ENCODE measurements around the gene ORM1.
"Not testable (repeated sequence)": the region's sequence is repeated elsewhere in the genome, so short reads cannot be mapped to it uniquely, and the experiment has no call there.

Gene ORM1

DNA sequence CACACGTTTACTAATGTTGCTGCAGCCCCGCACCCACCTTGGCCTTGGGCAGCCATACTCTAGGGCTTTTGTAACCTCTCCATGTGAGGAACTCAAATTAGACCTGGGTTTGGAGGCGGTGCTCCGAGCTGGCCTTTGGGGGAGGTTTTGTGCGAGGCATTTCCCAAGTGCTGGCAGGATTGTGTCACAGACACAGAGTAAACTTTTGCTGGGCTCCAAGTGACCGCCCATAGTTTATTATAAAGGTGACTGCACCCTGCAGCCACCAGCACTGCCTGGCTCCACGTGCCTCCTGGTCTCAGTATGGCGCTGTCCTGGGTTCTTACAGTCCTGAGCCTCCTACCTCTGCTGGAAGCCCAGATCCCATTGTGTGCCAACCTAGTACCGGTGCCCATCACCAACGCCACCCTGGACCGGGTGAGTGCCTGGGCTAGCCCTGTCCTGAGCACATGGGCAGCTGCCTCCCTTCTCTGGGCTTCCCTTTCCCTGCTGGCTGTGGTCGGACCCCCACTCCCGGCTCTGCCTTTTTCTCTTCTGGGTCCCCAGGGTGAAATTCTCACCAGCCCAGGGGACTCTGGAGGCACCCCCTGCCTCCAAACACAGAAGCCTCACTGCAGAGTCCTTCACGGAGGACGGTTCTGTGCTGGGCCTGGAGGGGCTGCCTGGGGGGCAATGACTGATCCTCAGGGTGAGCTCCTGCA, at the start of gene ORM1:
TSS of gene ORM1 (plus strand) at position 268 of the 701 bp plus-strand sequence. CDS start at position 304, 36 bp downstream.
- DNase-seq = not testable (repeated sequence)

DNA sequence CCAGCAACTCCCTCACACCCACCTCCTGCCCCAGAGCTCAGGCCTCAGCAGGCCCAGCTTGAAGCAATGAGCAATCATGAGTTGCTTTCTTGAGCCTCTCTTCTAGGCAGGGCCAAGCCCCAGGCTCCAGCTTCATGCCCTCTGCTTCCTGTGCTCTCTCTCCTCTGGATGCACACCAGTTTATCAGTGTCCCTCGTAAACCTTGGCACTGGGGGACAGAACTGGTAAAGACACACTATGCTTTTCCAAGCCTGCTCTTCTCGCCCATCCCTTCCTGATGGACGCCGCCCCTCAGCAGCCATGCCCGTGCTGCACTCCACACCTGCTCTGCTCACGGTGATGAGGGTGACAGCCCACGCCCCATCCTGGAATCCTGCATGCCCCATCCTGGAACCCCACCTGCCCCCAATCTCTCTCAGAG, 49.4 kb upstream of the ORM1 start:
- no peak for DNase-seq

GRCh38 chr9:114274217-114274616, 48.7 kb upstream of the ORM1 start:
- DNase-seq = no peak

DNA sequence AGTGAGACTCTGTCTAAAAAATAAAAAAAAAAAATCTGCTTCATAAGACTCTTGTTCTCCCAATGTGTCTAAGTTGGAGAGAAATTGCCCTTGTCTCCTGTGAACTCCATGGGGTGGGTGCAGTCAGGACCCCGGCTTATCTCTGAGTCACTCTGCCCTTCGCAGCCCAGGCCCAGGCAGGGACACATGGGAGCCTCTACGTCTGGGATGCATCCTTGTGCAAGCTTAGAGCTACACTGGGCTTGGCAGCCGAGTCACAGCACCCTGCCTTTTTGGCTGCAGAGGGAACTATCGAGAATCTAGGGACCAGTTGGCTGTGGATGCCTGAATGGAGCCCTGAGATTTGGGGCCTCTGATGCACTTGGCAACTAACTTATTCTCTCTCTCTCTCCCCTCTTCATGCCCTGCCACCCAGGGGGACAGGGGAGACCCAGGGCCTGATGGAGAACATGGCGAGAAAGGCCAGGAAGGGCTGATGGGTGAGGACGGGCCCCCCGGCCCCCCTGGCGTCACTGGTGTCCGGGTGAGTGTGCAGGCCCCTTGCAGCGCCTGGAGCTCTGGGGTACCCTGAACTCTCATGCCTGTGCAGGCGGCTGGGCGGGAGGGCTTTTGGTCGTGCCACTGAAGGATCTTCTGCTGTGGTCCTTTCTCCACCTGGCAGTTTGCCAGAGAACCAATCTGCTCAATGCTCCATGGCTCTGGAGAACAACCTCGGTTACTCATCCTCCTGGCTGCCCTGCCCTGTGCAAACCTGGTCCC, 47.5 kb upstream of the ORM1 start:
- DNase-seq = no peak

- DNase-seq = no peak
Observed at GRCh38 chr9:114276908-114277821, 45.7 kb upstream of the ORM1 start.

DNA sequence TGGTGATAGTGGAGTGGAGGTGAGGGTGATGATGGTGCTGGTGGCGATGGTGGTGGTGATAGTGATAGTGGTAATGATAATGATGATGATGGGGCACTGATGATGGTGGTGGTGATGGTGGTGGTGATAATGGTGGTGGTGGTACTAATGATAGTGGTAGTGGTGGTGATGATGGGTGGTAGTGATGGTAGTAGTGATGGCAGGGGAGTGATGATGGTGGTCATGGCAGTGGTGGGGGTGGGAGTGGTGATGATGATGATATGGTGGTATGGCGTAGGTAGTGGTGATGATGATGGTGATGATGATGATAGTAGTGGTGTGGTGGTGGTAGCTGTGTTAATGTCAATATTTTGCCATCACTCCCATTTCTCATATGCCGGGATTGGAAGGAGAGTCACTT, 44.5 kb upstream of the ORM1 start:
- DNase-seq = no peak

DNA sequence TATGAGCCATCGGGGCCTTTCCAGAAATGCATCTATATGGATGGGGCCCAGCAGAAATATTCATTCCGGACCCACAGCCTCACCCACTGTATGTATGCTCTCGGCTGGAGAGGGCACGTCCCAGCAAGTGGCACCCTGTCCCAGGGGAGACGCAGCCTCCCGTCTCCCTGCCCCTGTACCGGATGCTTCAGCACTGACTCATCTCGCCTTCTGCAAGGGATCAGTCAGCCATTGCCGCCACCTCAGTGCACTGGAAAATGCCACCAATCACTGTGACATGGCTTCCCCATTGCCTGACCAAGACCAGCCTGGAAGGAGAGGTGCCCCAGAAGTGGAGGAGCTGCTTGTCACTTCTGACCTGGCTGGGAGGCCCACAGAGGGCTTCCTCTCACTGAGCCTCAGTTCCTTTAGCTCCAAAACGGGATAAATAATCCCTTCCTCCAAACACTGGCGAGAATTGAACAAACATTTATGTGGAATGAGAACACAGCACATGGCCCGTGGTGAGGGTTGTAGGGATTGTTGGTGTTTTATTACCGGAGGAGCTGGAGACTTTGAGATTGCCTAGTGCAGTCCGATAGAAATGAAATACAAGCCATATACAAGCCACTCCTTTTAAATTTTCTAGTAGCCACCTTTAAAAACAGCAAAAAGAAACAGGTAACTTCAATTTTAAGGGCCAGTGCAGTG, 43.9 kb upstream of the ORM1 start:
- DNase-seq = no peak

- DNase-seq = no peak
Observed at GRCh38 chr9:114279693-114280092, 43.2 kb upstream of the ORM1 start.

- DNase-seq = no peak
Observed at GRCh38 chr9:114280636-114281472, 42.0 kb upstream of the ORM1 start.

GRCh38 chr9:114281473-114282103, 41.3 kb upstream of the ORM1 start:
- DNase-seq = no peak

DNA sequence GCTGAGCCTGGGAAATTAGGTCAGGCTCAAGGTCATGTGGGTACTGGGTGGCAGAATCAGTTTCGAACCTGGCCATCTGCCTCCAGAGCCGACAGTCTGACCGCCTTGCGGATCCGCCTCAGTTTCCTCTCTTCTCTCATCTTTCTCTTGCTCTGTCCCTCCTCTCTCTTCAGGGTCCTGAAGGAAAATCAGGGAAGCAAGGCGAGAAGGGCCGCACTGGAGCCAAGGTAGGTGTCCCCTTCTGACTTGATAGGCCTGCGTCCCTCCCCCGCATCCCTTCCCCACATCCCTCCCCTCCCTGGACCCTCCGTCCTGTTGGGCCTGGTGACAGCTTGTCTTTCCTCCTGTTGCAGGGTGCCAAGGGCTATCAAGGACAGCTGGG, 40.8 kb upstream of the ORM1 start:
- no peak for DNase-seq

- DNase-seq = no peak
Observed at GRCh38 chr9:114282507-114282906, 40.4 kb upstream of the ORM1 start.

DNA sequence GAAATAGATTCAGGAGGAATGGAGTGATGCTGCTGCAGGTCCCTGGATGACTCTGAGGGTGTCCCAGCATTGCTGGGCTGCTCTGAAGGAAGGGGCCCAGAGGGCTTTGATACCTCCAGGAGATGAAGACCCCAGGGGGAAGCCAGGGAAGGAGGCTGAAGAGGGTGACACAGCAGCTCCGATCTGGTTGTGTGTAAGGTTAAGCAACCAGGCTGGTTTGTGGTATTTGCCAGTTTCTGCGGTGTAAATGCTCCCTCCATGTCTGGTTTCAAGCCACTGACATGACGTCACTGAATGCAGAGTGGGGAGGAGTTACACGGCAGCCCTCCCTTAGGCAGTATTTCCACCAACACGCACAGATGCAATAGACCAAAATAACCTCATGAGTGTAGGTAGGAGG, 40.0 kb upstream of the ORM1 start:
- DNase-seq = no peak

DNA sequence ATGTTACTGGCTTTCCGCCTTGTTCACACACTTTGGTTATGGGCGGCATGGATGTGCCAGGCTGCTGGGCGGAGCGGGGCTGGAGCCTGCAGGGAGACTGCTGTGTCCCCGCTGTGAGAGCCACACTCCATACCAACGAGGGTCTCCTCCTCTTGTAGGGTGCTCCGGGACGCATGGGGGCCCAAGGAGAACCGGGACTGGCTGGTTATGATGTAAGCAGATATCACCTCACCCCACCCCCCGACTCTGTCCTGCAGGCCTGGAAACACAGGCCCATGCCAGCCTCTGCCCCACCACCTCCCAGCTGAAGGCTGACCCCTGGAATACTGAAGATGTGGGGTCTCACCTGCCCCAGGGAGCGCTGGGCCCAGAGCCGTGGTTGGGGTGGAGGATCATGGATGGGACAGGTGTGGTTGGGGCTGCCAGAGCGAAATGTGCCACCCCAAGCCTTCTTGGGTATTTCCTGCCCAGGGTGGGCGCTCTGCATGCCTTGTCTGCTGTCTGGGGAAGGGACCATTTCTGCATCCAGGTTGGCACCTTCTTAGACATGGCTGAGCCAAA, 39.3 kb upstream of the ORM1 start:
- no peak for DNase-seq

- DNase-seq = no peak
Observed at GRCh38 chr9:114284316-114285060, 38.4 kb upstream of the ORM1 start.

DNA sequence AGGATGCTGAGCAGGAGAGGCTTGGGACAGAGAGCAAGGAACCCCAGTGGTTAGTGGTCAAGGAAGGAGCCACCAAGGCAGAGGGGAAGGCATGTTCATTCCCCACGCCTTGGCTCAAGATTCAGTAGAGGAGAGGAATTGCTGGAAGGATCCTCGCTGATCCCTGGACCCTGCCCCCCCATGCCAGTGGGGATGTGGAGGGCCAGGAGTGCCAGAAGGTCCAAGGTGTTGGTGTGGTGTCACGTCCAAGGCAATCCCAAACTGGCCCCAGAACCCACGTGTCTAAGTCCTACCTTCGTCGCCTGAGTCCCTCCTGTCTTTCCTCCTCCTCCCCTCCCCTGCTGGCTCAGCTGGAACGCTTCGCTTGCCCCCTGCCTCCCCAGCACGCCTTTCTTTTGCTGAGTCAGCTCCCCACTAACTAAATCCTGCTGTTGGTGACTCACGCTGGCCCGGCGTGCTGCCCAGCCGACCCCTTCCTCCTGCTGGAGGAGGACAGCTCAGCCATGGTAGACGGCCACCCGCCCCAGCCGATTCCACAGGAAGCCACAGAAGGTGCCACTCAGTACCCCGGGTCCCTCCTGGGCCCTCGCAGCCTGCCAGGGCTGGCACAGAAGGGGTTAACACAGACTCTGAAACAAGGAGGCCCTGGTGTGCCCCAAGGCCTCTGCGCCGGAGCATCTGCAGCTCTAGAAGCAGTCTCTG, 37.6 kb upstream of the ORM1 start:
- DNase-seq = no peak

DNA sequence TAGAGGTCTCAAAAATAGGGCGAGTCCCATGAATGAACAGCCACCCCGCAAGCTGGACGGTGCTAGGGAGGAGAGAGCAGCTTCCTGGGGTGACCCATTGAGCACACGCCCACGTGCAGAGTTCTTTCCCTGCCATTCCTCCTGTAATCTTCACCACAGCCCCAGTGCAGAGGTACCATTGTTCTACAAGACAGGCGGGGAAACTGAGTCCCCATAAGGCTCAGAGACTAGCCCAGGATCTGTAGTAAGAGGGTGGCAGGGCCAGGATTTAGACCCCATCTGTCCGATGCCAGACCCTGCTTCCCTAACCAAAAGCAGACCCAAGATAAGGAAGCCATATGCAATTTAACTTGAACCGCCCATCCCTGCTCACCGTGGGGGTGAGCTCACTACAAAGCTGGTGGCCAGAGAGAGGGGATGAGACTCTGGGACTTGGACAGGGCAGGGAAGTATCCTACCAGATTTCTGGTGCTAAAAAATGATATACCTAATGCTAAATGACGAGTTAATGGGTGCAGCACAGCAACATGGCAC, 36.7 kb upstream of the ORM1 start:
- no peak for DNase-seq

DNA sequence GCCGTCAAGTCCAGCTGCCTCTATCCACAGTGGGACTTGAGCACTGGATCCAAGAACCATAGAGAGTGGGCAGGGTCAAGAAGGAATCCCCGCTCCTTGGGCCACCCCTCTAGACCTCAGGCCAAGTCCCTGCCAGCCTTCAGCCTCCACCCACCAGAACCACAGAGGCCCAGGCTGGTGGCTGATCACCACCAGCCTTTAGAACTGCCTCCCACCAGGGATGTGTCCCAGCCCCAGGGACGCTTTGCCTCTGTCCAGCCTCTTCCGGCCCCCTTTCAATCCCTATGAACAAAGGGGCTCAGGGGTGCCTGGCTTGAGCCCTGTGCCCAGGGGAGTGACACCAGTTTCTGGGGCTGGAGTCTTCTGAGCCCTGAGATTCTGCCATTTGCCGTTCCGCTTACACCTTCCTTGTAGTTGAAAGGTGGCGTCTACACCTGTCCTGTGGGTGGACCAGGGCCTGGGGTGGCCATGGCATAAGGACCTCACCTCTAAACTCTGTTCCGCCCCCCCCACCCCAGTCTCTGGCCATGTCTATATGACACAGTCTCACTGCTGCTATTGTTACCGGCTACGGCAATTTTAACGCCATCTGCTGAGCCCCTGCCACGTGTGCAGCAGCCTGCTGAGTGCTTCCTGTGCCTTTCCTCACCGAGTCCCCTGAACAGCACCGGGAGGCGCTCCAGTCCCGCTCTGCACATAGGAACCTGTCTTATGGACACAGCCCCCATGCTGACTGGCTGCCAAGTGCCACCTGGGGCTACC, 35.7 kb upstream of the ORM1 start:
- DNase-seq = no peak

DNA sequence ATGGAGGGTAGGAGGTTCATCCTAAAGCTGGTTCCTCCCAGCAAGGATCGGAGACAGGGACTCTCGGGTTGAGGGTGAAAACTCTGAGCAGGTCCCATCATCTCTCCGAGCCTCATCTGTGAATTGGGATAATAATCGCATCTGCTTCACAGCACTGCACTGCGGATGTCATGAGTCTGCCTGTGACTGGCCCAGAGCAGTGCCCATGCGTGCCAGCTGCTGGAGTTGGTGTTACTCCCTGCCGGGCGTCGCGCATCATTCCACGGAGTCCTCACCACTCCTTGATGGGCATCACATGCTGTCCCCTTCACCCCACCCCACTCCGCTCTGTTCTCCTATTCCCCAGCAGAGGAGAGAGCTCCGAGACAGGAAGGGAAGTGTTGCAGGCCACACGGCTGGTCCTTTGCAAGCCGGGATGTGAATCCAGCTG, 35.1 kb upstream of the ORM1 start:
- DNase-seq = no peak
